GM06990 (cell line): ENCODE data around the gene NDUFS8.

Experiments
- DNase-seq: peaks from one replicate; pipeline ENCODE4 v3.0.0-alpha.2; 2011; ENCODE audit not compliant: insufficient read length; ENCODE audit errors: extremely low read depth
- H3K27me3 ChIP-seq: replicated peaks from 2 replicates; pipeline ENCODE4 v1.6.0; 2011; ENCODE audit warnings: low read length; ENCODE audit not compliant: control insufficient read depth, insufficient read depth
- H3K36me3 ChIP-seq: 2 replicates; pipeline ENCODE4 v1.5.1; 2011; ENCODE audit warnings: low read length; ENCODE audit not compliant: control insufficient read depth, insufficient read depth
- H3K4me3 ChIP-seq: replicated peaks from 2 replicates; pipeline ENCODE4 v1.5.1; 2011; ENCODE audit warnings: low read depth, mild to moderate bottlenecking, control low read depth, low read length
- TF ChIP-seq, protein P1 (sequence below): IDR thresholded peaks from 2 replicates; pipeline ENCODE4 v1.5.1; 2011; ENCODE audit warnings: low read length, control low read depth, mild to moderate bottlenecking, inconsistent platforms; ENCODE audit not compliant: insufficient read depth, poor library complexity, severe bottlenecking

The NDUFS8 gene

GRCh38 chr11:68003846-68004550 lies 26.5 kb upstream of the NDUFS8 start, which contains the start of gene UNC93B1:
Gene UNC93B1, minus strand, starts transcription at chr11:68004097. Its CDS starts 54 bp downstream, at chr11:68004043.
- peaks cover 2% of the 10 kb centered on the region for H3K36me3 ChIP-seq
- H3K4me3 ChIP-seq, result peak within 1 kb of the TSS; percentile 67
- no peaks in the 10 kb centered on the region for H3K27me3 ChIP-seq
- peak; percentile 93 for DNase-seq
- TF ChIP-seq, protein P1, sequence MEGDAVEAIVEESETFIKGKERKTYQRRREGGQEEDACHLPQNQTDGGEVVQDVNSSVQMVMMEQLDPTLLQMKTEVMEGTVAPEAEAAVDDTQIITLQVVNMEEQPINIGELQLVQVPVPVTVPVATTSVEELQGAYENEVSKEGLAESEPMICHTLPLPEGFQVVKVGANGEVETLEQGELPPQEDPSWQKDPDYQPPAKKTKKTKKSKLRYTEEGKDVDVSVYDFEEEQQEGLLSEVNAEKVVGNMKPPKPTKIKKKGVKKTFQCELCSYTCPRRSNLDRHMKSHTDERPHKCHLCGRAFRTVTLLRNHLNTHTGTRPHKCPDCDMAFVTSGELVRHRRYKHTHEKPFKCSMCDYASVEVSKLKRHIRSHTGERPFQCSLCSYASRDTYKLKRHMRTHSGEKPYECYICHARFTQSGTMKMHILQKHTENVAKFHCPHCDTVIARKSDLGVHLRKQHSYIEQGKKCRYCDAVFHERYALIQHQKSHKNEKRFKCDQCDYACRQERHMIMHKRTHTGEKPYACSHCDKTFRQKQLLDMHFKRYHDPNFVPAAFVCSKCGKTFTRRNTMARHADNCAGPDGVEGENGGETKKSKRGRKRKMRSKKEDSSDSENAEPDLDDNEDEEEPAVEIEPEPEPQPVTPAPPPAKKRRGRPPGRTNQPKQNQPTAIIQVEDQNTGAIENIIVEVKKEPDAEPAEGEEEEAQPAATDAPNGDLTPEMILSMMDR, result no peak

- Histone ChIP-seq H3K27me3 (no peaks in the 10 kb centered on the region), H3K4me3 (peak overlapping the region; percentile 67), H3K36me3 (no peaks in the 10 kb centered on the region; the same call in 1 of the 2 replicates)
- DNase-seq, result no peak
- TF ChIP-seq, protein P1, result no peak
Observed at GRCh38 chr11:68004551-68005335, 25.7 kb upstream of the NDUFS8 start.

- H3K4me3 ChIP-seq, result no peak overlapping the region
- no peaks in the 10 kb centered on the region; the same call in 1 of the 2 replicates for H3K36me3 ChIP-seq
- no peak for DNase-seq
- no peaks in the 10 kb centered on the region for H3K27me3 ChIP-seq
- TF ChIP-seq, protein P1, result no peak
Observed at GRCh38 chr11:68006606-68007166, 23.8 kb upstream of the NDUFS8 start.

GRCh38 chr11:68007498-68008380 lies 22.7 kb upstream of the NDUFS8 start:
- Histone ChIP-seq H3K36me3 (no peaks in the 10 kb centered on the region), H3K27me3 (no peaks in the 10 kb centered on the region), H3K4me3 (no peak overlapping the region)
- no peak for DNase-seq
- TF ChIP-seq, protein P1, result no peak
